HG03159 (cell line): Measurements from ENCODE around the gene XPOT.

Experiments
- ATAC-seq: cut with Tn5 transposase; IDR thresholded peaks from one replicate; pipeline ENCODE4 v1.9.1; 2021; ENCODE audit warnings: mild to moderate bottlenecking, moderate library complexity; ENCODE audit not compliant: unreplicated experiment

XPOT gene

DNA sequence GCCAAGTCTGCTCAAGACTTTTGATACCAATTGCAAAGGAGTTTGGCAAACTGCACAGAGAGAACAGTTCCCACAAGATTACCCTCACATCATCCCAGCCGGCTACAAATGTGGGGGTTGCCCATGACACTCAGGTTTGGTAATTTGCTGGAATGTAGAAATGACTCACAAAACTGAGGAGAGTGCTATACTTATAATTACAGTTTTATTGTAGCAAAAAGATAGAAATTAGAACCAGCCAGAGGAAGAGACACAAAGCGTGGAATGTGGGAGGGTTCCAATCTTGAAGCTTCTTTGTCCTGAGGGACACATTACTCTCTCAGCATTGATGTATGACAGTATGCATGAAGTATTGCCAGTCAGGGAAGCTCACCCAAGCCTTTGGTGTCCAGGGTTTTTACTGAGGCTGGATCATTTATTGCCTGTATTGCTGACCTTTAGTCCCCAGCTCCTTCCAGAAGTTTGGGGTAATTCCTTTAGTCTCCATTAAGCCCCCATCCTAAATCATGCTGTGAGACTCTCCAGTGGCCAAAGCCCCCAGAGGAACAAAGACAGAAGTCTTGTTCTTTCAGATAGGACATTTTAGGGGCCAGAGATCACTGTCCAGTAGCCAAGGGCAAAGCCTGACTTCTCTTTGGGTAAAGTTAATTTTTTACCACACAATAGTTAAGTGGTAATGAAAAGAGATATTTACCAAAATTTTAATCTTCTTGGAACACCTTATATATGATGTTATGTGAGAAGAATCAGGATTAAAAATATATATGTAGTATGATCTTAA is 57.6 kb downstream of the XPOT start:
- ATAC-seq, result no peak

DNA sequence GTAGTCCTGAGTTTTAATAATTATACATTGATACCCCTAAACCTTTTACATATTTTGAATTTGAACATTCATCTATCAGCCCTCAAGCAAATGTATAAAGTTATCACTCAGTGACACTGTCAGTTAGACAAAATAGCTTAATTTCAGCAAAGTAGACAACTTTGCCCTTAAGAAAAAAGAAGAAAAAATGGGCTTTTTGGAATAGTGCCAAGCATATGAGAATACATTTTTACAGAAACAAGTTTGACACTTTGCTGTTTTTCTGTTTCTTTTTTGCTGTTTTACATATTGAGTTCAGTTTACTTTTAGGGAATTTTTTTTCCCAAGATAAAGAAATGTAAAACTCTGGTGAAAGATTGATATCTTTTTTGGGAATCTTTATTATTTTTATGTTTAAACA is 62.0 kb downstream of the XPOT start:
- ATAC-seq, result no peak

DNA sequence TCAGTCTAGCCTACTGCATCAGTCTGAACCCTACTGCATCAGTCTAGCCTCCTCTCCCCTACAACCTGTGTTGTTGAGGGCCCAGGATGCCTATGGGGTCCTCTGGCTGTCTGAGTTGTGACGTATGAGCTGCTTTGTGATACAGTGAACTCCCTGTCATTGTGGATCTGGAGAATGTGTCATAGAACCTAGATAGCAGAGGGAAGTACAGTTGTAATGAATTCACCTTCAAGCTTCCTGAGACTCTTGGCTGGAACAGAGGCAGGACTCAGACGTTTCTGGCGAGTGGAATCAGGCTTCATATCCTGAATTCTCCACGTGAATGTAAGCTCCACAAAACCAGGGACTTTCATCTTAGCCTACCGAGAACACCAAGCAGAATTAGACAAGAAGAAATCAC is 64.8 kb downstream of the XPOT start:
- no peak for ATAC-seq

DNA sequence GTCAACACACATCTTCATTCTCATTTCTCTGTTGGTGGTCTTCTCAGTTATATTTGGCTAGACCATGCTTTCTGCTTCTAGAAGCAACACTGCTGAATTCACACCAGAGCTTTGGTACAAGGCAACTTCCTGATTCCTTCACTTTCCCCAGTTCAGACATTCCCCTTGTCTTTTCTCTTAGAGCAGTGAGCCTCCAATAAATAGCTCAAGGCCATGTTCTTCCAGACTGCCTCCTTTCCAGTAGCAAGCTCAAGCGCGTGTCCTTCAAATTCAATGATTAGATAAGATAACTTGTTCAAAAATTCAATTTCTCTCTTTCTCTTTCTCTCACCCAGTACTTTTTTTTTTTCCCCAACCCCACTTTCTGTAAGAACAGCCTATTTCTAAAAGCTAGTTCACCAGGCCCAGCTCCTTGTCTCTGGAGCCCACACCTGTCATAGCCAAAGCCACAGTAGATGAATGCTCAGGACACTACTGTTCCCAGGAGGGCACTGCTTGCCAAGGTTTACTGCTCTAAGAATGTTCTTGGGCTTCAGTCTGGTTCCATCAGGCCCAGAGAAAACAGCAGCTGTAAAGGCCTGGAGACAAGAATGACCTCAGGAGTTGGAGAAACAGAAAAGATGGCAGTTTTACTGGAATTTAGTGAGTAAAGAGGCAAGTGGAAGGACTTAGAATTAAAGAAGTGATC is 65.4 kb downstream of the XPOT start:
- ATAC-seq, result no peak

DNA sequence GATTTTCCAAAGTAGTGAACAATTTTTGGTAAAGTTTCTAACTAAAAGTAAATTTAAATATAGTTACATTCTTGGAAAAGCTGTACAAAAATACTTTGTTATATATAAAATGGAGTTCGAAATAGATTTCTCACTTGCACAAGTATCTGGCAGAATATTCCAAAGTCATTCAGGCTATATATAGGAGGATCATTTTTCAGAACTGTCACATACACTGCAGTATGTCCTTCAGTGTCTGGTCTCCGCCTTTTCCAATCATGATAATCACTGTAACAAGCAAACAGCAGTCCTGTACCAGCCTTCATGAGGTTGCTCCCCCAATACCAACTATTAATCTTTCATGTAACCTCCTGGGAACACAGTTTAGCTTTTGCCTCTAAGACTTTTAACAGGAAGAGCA is 66.3 kb downstream of the XPOT start:
- no peak for ATAC-seq

DNA sequence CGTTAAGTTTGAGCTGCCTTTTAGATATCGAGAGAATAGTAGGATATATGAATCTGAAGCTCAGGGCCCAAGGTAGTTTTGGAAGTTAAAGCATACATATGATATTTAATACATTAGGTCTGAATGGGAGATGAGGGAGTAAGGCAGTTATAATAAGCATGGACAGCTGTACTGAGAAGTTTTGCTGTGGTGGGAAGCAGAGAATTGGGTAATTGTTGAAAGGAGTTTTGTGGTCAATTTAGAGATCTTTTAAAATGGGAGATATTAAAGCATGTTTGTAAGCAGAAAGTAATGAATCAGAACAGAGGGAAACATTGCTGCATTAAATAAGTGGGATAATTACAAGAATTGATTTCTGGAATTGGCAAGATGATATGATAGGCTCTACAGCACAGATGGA is 69.0 kb downstream of the XPOT start:
- no peak for ATAC-seq

DNA sequence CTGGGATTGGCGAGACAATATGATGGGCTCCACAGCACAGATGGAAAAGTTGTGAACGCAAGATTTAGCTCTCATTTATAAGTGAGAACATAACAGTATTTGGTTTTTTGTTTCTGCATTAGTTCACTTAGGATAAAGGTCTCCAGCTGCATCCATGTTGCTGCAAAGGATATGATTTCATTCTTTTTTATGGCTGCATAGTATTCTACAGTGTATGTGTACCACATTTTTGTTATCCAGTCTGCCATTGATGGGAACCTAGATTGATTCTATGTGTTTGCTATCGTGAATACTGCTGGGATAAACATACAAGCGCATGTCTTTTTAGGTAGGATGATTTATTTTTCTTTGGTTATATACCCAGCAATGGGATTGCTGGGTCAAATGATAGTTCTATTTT is 71.3 kb downstream of the XPOT start:
- ATAC-seq, result no peak

DNA sequence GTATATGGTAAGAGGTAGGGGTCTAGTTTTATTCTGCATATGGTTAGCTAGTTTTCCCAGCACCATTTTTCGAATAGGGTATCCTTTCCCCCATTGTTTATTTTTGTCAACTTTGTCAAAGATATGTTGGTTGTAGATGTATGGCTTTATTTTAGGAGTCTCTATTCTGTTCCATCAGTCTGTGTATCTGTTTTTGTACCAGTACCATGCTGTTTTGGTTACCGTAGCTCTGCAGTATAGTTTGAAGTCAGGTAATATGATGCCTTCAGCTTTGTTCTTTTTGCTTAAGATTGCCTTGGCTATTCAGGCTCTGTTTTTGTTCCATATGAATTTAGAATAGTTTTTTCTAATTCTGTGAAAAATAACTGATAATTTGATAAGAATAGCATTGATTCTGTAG is 72.7 kb downstream of the XPOT start:
- ATAC-seq, result no peak

DNA sequence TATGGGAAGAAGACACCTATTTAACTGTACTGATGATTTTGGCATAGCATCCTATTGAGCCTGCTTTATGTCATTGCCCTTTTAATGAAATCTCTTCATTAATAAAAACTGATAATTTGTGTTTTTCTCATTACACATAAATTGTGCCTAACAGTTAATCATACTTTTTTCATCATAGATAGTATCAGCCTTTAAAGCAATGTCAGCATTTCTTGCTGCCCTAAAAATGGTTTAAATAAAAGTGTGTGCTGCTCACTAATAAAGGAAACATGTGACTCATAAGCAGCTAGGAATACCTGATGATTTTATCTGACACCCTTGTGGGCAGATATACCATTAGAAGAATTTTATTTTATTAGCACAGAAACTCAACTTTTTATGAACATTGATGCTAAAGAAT is 74.5 kb downstream of the XPOT start:
- ATAC-seq, result no peak

DNA sequence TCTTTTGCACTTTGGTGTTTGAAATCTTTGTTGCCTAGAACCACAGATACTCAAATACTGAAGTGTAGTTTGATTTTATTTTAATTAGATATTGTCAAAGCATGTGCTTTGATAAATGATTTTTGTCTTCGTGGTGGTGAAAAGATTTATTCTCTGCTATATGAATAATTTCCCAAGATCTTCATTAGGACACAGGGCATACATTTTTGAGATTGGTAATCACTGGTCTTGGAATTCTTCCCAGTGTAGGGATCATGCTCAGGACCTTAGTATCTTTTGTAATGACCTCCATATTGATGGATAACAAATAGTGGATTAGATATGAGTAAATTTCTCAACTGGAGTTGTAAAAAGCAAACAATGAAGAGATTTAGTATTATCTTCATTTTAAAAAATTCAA is 76.0 kb downstream of the XPOT start:
- no peak for ATAC-seq

DNA sequence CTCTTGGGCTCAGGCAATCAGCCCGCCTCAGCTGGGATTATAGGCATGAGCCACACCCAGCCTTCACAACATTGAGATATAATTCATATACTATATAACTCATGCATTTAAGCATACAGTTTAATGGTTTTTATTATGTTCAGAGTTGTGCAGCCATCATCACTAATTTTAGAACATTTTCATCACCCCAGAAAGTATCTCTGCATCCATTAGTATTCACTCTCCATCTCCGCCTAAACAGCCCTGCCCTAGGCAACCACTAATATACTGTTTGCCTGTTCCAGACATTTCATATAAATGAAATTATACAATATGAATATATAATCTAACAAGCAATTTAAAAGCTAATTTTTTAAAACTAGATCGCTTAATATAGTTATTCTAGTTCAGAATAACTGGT is 82.5 kb downstream of the XPOT start:
- ATAC-seq, result no peak

DNA sequence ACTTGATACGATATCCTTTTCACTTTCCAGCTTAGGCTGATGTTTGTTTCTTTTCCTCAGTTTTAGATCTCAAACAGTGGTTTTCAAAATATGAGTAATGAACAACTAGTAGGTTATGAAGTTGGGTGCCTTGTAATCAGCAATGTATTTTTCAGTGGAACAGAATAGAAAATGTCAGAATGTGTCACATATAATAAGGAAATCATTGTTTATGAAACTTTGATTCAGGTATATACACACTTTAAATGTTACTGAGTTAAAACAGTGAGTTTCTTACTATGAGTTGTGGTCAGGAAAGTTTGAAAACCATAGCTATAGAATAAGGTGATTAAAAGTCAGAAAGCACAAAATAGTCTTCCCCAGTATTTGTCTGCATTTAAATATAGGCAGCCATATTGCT is 87.5 kb downstream of the XPOT start:
- no peak for ATAC-seq

DNA sequence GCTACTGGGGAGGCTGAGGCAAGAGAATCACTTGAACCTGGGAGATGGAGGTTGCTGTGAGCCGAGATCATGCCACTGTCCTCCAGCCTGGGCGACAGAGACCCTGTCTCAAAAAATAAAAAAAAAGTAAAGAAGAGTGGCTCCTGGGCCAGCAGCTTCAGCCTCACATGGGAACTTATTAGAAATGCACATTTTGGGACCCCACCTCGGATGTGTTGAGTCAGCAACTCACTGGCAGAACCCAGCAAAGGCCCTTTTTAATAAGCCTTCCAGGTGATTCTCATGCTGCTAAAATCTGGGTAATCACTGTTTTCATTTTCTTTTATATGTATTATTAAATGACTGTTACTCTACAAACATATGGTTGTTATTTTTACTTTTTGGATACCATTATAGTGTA is 89.3 kb downstream of the XPOT start:
- ATAC-seq, result no peak

DNA sequence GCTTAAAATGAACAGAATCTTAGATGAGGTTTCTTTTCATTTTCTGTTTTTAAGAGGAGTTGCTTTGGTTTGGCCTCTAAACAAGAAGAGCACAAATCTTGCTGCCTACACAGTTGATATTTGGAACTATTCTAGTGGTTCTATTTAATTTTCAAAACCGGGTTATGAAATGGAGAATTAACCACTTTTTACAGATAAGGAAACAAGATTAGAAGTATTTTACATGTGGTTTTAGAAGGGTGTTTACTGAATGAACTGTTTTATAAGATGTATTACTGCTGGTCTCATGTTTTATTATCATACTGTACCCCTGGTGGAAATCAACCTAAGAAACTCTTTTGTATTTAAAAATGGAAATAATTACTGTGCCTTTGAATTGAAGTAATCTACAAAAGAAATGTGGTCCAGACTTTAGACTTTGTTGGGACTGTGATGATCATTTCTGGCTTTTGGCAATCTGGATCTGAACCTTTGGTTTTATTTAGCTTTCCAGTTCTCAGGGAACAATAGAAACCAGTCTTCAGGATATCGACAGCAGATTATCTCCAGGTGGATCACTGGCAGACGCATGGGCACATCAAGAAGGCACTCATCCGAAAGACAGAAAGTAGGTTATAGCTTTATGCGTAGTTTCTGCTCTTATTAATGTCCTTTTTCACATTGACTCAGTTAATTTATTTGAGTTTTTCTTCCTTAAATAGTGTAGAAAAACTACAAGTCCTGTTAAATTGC is 91.0 kb downstream of the XPOT start:
- ATAC-seq, result no peak

DNA sequence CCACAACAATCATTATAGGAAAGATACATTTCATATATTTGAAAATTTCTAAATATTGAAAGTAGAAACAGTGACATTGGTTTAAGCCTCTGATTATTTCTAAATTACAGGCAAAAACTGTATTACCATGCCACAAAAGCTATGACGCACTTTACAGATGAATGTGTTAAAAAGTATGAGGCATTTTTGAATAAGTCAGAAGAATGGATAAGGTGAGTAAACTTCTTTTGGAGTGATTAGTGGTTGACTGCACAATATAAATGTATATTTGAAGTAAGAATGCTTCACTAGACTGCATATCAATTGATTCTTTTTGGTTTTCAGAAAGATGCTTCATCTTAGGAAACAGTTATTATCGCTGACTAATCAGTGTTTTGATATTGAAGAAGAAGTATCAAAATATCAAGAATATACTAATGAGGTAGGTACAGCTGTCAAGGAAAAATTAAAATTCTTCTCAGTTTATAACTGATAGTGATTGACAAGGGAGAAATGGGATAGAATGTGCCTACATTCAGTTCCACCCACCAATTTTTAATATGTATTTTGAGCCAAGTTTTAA is 92.7 kb downstream of the XPOT start:
- ATAC-seq, result no peak

DNA sequence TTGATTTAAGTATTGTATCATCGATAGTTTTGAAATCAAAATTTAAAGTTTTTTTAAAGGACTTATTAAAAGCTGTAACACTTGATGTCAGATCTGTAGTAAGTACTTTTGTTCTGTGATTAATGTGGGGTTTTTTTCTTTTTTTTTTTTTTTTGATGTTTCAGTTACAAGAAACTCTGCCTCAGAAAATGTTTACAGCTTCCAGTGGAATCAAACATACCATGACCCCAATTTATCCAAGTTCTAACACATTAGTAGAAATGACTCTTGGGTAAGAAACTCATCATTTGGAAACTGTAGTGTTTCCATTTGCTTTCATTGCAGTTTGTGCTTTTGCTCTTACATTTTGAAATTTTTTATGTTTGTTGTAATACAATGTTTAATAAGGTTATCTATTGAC is 93.3 kb downstream of the XPOT start:
- ATAC-seq, result no peak

DNA sequence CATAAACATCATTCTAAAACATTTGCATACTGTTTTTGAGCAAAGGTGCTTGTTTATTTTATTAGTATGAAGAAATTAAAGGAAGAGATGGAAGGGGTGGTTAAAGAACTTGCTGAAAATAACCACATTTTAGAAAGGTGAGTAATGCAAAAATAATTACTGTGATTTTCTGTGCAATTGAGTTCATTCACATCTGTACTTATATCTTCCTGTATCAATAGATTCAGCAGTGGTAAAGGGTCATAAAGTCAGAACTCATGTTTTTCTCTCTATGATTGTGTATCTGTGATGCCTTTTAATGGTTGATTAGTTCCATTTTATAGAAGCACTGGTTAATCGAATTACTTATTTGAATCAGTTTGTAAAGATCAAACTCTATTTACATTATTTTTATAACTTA is 93.7 kb downstream of the XPOT start:
- no peak for ATAC-seq

DNA sequence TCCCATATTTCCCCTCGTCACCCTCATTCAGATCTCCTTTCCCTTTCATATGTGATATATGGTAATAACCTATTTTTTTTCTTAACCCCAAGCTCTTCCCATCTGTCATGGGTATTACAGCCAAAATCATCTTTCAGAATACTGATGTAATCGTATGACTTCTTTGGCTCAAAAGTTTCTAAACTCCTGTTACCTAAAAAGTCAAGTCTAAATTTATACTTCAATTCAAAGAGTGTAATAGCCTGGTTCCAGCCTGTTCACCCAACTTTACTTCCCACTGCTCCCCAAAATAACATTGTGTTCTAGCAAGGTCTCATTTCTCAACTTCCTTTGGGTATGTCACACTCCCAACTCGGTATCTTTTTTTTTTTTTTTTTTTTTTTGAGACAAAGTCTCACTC is 96.2 kb downstream of the XPOT start:
- no peak for ATAC-seq
